NOMO-1 treated with dmso at 0.1 percent for 144 hours (cell line): ENCODE measurements around the gene CLASP1.

Source experiments
- DNase-seq: peaks from one replicate; lab custom pipeline; 2025; ENCODE audit not compliant: unreplicated experiment; lab: John Stamatoyannopoulos, UW

The CLASP1 gene

GRCh38 chr2:121550669-121551068 lies 98.6 kb downstream of the CLASP1 start:
- no peak for DNase-seq

DNA sequence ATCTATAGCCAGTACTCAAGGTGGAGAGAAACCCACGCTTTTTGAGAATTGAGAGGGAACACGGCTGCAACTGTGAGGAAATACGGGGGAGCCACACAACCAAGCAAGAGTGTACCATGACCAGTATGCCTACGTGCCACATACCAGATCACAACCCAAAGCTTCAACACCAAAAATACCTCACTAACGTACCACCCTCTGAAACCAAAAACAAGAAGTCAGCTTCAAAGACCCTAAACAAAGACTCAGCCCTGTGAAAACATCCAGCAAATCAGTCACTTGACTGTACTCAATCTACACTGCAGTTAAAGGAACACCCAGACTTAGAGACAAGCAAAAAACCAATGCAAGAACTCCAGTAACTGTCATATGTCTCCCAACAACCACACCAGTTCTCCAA lies 101.6 kb downstream of the CLASP1 start:
- no peak for DNase-seq

GRCh38 chr2:121545913-121546312 lies 103.3 kb downstream of the CLASP1 start:
- no peak for DNase-seq

DNA sequence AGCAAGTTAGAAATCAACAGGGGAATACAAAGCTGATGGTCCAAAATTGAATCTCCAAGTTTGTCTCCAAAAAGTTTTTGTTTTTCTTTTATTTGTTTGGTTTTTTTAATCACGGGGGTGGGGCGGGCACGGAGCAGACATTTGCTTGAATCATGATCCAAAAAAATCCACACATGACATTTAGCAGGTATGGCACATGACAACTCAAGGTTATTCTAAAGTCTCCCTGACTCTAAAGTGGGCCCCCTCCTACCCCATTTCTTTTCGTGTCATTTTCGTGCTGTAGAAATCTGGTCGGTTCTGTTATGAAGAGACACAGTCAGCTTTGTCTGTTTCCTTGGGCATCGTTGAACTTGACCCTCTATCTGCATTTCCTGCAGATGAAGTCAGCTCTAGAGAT lies 104.0 kb downstream of the CLASP1 start:
- DNase-seq: no peak

GRCh38 chr2:121541495-121541894 lies 107.8 kb downstream of the CLASP1 start:
- no peak for DNase-seq

GRCh38 chr2:121539750-121540469 lies 109.4 kb downstream of the CLASP1 start:
- no peak for DNase-seq

DNA sequence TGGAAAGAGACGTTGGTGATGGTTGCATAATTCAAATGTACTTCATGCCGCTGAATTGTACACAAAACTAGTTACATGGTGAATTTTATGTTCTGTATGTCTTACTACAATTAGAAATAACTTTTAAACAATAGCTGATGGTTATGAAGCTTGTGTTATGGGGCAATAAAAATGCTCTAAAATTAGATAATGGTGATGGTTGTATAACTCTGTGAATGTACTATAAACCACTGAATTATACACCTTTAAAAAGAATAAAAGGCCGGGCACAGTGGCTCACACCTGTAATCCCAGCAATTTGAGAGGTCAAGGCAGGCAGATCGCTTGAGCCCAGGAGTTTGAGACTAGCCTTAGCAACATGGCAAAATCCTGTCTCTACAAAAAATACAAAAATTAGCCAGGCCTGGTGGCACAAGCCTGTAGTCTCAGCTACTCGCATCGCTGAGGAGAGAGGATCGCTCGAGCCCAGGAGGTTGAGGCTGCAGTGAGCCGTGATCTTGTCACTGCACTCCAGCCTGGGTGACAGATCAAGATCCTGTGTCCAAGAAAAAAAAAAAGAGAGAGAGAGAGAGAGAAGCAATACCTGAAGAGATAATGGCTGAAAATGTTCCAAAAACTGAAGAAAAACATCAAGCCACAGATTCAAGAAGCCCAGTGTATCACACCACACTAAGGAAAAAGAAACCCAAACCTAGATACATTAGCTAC lies 112.3 kb downstream of the CLASP1 start:
- DNase-seq: no peak

DNA sequence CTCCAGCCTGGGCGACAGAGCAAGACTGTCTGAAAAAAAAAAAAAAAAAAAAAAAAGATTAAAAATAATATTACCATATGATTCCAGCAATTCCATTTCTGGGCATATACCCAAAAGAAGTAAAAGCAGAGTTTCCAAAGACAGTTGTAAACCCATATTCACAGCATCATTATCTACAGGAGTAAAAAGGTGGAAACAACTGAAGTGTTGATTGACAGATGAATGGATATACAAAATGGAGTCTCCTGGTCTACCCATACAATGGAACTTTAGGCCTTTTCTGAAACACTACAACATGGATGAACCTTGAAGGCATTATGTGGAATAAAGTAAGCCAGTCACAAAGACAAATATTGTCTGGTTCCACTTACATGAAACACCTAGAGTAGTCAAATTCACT lies 112.9 kb downstream of the CLASP1 start:
- DNase-seq: no peak

DNA sequence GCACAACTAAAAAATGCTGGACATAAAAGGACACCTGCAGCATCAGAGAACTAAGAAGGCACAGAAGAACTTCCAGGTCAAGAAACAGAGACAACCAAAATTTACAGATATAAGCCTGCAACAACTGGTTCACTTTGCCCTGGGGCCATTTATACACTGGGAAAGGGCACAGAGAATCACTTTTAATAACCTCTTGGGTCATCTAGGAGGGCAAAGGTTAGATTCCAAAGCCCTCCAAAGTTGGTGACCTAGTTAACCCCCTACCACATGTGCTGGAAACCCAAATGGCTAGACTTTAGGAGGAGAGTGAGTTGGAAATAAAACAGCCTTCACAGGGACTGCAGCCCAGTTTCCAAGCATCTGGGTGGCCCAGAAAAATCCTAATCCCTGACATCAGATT lies 115.3 kb downstream of the CLASP1 start:
- no peak for DNase-seq

DNA sequence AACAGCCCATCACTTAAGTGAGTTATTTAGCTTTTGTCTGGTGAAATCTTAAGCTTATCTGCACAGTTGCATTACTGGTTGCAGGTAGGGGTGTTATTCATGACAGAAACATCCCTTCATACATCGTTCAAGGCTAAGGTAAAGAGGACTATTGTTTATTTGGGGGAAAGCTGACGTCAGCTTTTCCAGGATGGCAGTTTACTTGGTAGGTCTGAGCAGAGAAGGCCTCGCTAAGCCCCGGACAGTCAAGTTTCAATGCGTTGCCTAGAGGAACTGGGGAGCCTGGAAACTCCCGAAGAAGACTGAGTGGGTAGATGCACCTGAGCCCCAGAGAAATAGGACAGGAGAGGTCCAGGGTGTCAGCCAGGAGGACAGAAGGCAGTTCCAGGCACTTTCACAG lies 116.4 kb downstream of the CLASP1 start:
- DNase-seq: no peak

DNA sequence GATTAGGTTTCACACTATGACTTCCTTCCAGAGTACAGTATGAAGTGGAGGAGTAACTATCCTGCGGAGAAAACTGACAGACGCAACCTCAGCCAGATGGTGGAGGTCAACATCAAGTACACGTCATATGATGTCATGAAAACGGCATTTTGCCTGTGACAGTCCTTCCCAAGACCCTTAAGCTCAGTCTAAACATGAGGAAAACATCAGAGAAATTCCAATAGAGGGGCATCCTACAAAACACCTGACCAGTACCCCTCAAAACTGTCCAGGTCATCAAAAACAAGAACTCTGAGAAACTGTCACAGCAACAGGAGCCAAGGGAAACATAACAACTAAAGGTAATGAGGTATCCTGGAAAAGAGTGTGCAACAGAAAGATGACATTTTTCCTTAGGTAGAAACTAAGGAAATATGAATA lies 116.9 kb downstream of the CLASP1 start:
- DNase-seq: no peak

DNA sequence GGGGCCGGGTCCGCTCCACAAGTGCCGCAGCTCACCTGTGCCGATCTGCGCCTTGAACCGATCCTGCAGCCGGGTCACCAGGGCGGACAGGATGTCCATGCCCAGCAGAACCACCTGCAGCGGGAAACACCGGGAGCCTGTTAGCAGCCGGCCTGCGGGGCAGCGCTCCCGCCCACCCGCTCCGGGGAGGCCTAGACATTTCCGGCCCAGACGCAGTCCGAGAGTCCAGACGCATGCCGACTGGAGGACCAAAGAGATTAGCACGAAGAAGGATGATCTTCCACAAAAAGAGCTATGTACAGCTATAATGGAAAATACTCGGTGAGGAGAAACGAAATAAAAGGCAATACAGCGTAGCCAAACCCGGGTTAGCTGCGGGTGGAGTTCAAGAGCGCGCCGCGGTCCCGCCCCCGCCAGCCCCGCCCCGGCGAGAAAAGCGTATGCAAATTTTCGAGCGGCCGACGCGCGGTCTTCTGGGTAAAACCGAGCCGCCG lies 119.0 kb downstream of the CLASP1 start:
- DNase-seq: peak; percentile 76

DNA sequence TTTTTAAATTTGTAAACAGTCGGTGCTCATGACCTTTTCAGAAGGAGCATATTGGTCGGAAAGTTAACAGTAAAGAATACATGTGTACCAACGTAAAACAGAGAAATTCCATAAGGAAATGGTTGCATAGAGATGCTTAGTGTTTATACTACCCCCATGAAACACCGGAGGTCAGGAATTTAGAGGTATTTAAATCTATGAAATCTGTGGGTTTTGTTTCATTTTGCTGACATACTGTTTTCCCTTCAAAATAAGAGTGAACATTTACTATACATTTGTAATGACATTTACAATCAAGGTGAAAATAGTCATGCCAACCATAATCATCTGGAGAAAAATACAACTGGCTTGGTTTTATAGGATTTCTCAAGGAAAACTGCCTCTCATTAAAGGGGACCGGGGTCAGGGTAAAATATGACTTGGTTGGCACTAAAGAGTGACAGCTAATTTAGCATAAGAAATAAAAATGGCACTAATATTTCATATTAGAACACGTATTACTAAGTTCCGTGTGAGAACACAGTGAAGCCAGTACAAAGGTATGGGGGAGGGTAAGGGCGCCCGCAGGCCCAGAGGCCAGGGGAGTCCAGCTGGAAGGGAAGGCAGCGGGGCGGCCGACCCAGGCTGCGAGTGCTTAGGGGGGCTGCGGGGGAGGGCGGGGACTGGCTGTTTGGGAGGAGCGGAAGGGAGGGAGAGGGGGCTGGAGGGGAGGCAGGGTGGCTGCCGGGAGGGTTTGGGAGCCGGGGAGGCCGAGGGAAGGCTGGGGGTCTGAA lies 119.6 kb downstream of the CLASP1 start:
- no peak for DNase-seq

- no peak for DNase-seq
These were observed 122.1 kb downstream of the CLASP1 start for GRCh38 chr2:121527009-121527682.

GRCh38 chr2:121524685-121525425 lies 124.4 kb downstream of the CLASP1 start:
- no peak for DNase-seq

- DNase-seq: no peak
These were observed 127.9 kb downstream of the CLASP1 start for GRCh38 chr2:121521359-121521758.

GRCh38 chr2:121520641-121520994 lies 128.6 kb downstream of the CLASP1 start:
- no peak for DNase-seq

DNA sequence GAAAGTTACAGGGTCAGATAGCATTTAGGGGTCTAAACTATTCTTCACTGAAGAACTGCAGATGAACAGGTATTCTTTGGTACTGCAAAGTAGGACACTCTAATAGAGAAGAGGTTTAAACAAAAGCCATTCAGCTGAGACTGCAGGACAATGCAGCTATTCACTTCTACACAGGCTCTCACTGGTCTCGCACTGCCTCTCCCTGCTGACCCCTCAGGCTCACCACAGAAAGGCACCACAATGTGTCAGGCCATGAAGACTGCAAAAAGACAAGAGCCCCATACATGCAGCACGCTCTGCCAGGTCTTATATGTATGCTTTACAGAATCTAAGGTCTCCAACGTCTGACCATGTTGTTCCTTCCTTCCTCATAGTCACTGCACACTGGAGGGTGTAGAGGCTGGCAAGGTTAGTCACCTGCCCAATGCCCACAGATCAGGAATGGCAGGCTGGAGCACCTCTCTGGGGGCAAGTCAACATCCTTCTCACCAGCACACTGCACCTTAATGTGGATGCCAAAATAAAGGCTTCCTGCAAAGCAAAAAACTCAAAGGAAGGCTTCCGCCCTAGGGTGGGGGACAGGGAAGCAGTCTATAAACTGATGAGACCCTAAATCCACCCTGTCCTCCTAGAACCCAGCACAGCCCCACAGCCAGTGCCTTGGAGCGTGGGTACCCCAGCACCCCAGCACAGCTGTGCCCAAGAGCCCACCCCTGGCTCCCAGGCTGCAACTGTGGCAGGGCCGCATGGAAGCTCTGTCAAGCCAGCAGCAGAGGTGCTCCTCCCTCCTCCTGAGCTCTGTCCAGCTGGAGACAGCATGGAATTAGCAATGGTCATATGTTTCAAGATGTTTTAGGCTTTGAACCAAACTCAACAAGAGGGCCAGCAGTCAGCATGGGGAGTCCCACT lies 129.3 kb downstream of the CLASP1 start:
- DNase-seq: no peak

DNA sequence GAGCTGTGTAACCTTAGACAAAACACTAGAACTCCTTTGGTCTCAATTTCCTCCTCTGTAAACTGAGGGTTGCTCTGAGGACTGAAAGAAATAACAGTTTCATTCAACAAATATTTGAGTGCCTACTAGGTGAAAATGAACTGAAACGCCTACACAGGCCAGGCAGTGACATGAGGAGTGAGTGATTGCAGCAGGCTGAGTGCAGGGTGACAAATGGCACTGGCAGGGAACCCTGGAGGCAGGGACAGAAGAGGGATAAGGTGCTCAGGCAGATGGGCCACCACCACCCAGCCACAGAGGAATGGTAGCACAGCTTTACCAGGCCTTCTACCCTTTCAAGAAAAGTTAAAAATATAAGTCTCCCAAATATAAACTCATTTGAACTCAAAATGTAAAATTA lies 130.1 kb downstream of the CLASP1 start:
- DNase-seq: no peak
